HepG2 (cell line): Measurements from ENCODE around the gene USH2A. TPM values are rescaled to one million over a fixed set of nuclear protein-coding genes. Genes with fewer than 3 reads are reported as not detected.

Experiments used
- ATAC-seq: fragments of 200-7000 bp; cut with Tn5 transposase; 3 replicates; pipeline ENCODE4 v1.9.1; 2020; ENCODE audit warnings: mild to moderate bottlenecking, moderate library complexity
- BruUV-seq: library from RNA; stranded (reverse); fragments of 400-500 nt; replicated peaks from 2 replicates; lab custom pipeline; 2021; lab: Mats Ljungman, UMichigan
- CTCF ChIA-PET: fragments of 300-600 bp; formaldehyde crosslinking; extraction: SDS; loops from one replicate; lab custom pipeline; 2021; ENCODE audit warnings: low total read pairs, inconsistent platforms, low intra/inter-chr PET ratio; lab: Yijun Ruan, JAX
- POLR2A ChIA-PET: fragments of 350-600 bp; sonication (Branson Sonifier 250); formaldehyde crosslinking; loops from one replicate; lab custom pipeline; 2020; ENCODE audit warnings: antibody characterized with exemption, inconsistent platforms; lab: Yijun Ruan, JAX
- DNase-seq: peaks from one replicate; pipeline ENCODE4 v3.0.0-alpha.2; 2015; ENCODE audit warnings: low spot score
- FAIRE-seq: peaks from 3 replicates; lab custom pipeline; 2011; peaks lifted over from hg19 to GRCh38; lab: Jason Lieb, UNC
- H2AFZ ChIP-seq: one replicate; pipeline ENCODE4 v1.6.1; 2011; ENCODE audit warnings: low read length, inconsistent platforms
- H3K27ac ChIP-seq: fragments of 300-600 bp; 3 replicates; pipeline ENCODE4 v1.8.0; 2011; ENCODE audit warnings: mixed run types, mild to moderate bottlenecking, mixed read lengths, low read length, inconsistent platforms; ENCODE audit not compliant: insufficient read depth; ENCODE audit errors: extremely low read length
- H3K27me3 ChIP-seq, 2 experiments: fragments of 200-600 bp in 1 of 2; 2 replicates in 1 of 2; 3 replicates in 1 of 2; pipeline versions ENCODE4 v1.6.0 to v1.8.0; 2011; ENCODE audit warnings: low read length in 2 of 2, mild to moderate bottlenecking in 2 of 2, moderate library complexity in 2 of 2, inconsistent platforms in 1 of 2; ENCODE audit not compliant: insufficient read depth in 2 of 2, control insufficient read depth in 1 of 2
- H3K36me3 ChIP-seq, 2 experiments: fragments of 200-600 bp in 1 of 2; replicated peaks in 1 of 2; 2 replicates in 1 of 2; 3 replicates in 1 of 2; pipeline versions ENCODE4 v1.5.1 to v1.8.0; 2011; ENCODE audit warnings: low read length in 2 of 2, inconsistent platforms in 1 of 2; ENCODE audit not compliant: insufficient read depth in 2 of 2, control insufficient read depth in 1 of 2
- H3K4me1 ChIP-seq: 2 replicates; pipeline ENCODE4 v1.5.1; 2012; ENCODE audit warnings: low read length, inconsistent platforms; ENCODE audit not compliant: insufficient read depth
- H3K4me2 ChIP-seq: 2 replicates; pipeline ENCODE4 v1.6.0; 2011; ENCODE audit warnings: low read depth, low read length, inconsistent platforms
- H3K4me3 ChIP-seq, 3 experiments: fragments of 200-600 bp in 1 of 3; sonication (generic), shearing (Covaris generic) in 1 of 3; replicated peaks in 1 of 3; 2 replicates each; pipeline ENCODE4 v1.5.1; 2011 to 2016; ENCODE audit warnings: low read length in 3 of 3, inconsistent platforms in 2 of 3, low read depth in 2 of 3, mild to moderate bottlenecking in 2 of 3, control low read depth in 1 of 3, mixed read lengths in 1 of 3; ENCODE audit not compliant: insufficient read depth in 1 of 3
- H3K79me2 ChIP-seq: one replicate; pipeline ENCODE4 v1.6.1; 2011; ENCODE audit warnings: low read length, inconsistent platforms; ENCODE audit not compliant: insufficient read depth
- H3K9ac ChIP-seq: 2 replicates; pipeline ENCODE4 v1.6.0; 2011; ENCODE audit warnings: mild to moderate bottlenecking, low read depth, low read length, inconsistent platforms; ENCODE audit not compliant: insufficient read depth
- H3K9me3 ChIP-seq: 2 replicates; pipeline ENCODE4 v1.5.1; 2012; ENCODE audit warnings: mild to moderate bottlenecking, low read length
- H4K20me1 ChIP-seq: 2 replicates; pipeline ENCODE4 v1.6.0; 2011; ENCODE audit warnings: inconsistent platforms, mild to moderate bottlenecking, low read length, moderate library complexity; ENCODE audit not compliant: insufficient read depth
- BRCA1 ChIP-seq: sonication (generic); formaldehyde crosslinking; IDR thresholded peaks from 2 replicates; pipeline ENCODE4 v1.4.0; 2020; ENCODE audit warnings: missing genetic modification reagents
- CCAR2 ChIP-seq: fragments of 200-400 bp; formaldehyde crosslinking; optimal IDR thresholded peaks from 2 replicates; pipeline ENCODE3; 2018; ENCODE audit warnings: low read depth, mild to moderate bottlenecking, low read length, moderate library complexity
- HMGXB4 ChIP-seq, 2 experiments: sonication (generic) in 1 of 2; formaldehyde crosslinking in 1 of 2; IDR thresholded peaks; 2 replicates each; pipeline versions ENCODE4 v1.4.0 to v1.6.1; 2018 to 2020; ENCODE audit warnings: missing genetic modification reagents in 2 of 2, borderline replicate concordance in 1 of 2, low read depth in 1 of 2, mild to moderate bottlenecking in 1 of 2, missing biosample characterization in 1 of 2
- KIAA2018 ChIP-seq: sonication (generic); formaldehyde crosslinking; IDR thresholded peaks from 2 replicates; pipeline ENCODE4 v1.5.0; 2020; ENCODE audit warnings: mild to moderate bottlenecking, missing genetic modification reagents, borderline replicate concordance
- MAFF ChIP-seq: IDR thresholded peaks from 2 replicates; pipeline ENCODE4 v1.6.1; 2011; ENCODE audit warnings: low read depth, low read length, improper control_type of control experiment
- MXD1 ChIP-seq: sonication (generic); formaldehyde crosslinking; IDR thresholded peaks from 2 replicates; pipeline ENCODE4 v1.4.0; 2020; ENCODE audit warnings: mild to moderate bottlenecking, missing genetic modification reagents
- RELA ChIP-seq: sonication (generic); formaldehyde crosslinking; IDR thresholded peaks from 2 replicates; pipeline ENCODE4 v1.4.0; 2020; ENCODE audit warnings: missing genetic modification reagents
- SMARCE1 ChIP-seq: fragments of 450-650 bp; IDR thresholded peaks from 2 replicates; pipeline ENCODE4 v1.6.1; 2017; ENCODE audit warnings: borderline replicate concordance
- ZNF20 ChIP-seq: sonication (generic); formaldehyde crosslinking; IDR thresholded peaks from 2 replicates; pipeline ENCODE4 v1.4.0; 2020; ENCODE audit warnings: mild to moderate bottlenecking, moderate library complexity, missing genetic modification reagents
- ZNF816 ChIP-seq: sonication (generic); formaldehyde crosslinking; IDR thresholded peaks from 2 replicates; pipeline ENCODE4 v1.8.0; 2022; ENCODE audit warnings: missing genetic modification reagents, mild to moderate bottlenecking, borderline replicate concordance
- ZNF878 ChIP-seq: sonication (generic); formaldehyde crosslinking; IDR thresholded peaks from 2 replicates; pipeline ENCODE4 v1.8.1; 2023; ENCODE audit warnings: mild to moderate bottlenecking, missing genetic modification reagents, moderate library complexity
- WGBS: methylation state at CpG from one replicate; pipeline ENCODE4 v1.1.6; 2017; ENCODE audit warnings: low lambda C conversion rate; 5-methylcytosine and 5-hydroxymethylcytosine counted together
- in situ Hi-C: cut with HindIII; loops from 2 replicates; pipeline ENCODE4 v1.10.0; 2017; ENCODE audit warnings: low pct_unique_long_range_greater_than_20kb; ENCODE audit not compliant: extremely low pct_ligation_motif_present
- intact Hi-C: fragments of 100-400 bp; cut with micrococcal nuclease; formaldehyde crosslinking; loops from one replicate; pipeline ENCODE4 v1.10.0; 2022; ENCODE audit not compliant: unreplicated experiment
- polyA plus RNA-seq, 8 experiments: library from polyadenylated mRNA; depleted of rRNA in 3 of 8; stranded (reverse) in 7 of 8; unstranded in 1 of 8; fragments of >200 nt; fragmentation: Illumina TruSeq in 4 of 8; extraction: Trizol in 4 of 8; gene quantifications; 2 replicates each; pipeline versions ENCODE4 v1.2.1 to v1.2.3, GENCODE V29; 2011 to 2016; ENCODE audit warnings: low read depth in 4 of 8, missing spikeins in 1 of 8, mixed read lengths in 1 of 8; ENCODE audit not compliant: insufficient read depth in 1 of 8
- total RNA-seq, 5 experiments: library from RNA; depleted of rRNA; stranded (reverse); fragments of >200 nt; fragmentation: Illumina TruSeq; extraction: Trizol; gene quantifications; 2 replicates each; pipeline ENCODE4 v1.2.3, GENCODE V29; 2016; ENCODE audit warnings: low read depth in 1 of 5

USH2A gene
- total and polyA plus RNA-seq, 2 of the 13 experiments (the other 11 are each of a cell fraction or from before 2014, with no cell fraction given): 0.02 TPM; not detected in 1

DNA sequence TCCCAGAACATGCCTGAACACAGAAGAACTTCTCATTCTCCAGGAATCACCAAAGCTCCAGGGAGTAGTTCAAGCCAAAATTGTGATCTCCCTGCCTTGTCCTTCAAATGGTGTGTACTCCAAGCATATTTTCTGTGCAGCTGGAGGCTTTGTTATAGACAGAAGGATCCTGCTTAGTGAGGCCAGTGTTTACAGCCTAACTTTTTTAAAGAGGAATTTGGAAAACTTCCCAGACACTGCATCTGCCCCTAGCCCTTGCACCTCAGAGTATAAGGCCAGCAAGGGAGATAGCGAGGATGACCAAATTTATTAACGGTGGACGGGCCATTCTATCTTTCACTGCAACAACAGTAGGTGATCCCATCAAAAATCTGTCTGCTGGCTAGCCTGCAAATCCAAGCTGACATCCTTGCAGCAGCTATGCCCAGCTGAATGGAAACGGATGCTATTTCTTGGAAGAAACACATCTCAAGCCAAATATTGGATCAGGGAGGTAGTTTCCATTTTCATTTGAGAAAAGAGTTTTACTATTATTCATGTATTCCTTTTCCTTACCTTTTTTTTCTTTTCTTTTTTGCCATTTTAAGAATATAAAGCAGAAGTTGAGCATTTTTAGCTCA lies 249.8 kb downstream of the USH2A start (continued):
- TF ChIP-seq KIAA2018 (CRISPR knock-in tag) (no peak), ZNF20 (CRISPR knock-in tag) (no peak), BRCA1 (CRISPR knock-in tag) (no peak)

- Histone ChIP-seq H4K20me1 (no peaks in the 10 kb centered on the region), H3K27ac (no peak overlapping the region), H2AFZ (no peak overlapping the region), H3K9me3 (no peaks in the 10 kb centered on the region), H3K9ac (no peak overlapping the region), H3K79me2 (no peaks in the 10 kb centered on the region), H3K27me3 (no peaks in the 10 kb centered on the region), H3K36me3 (no peaks in the 10 kb centered on the region), H3K4me1 (no peaks in the 10 kb centered on the region), H3K4me3 (no peak overlapping the region), H3K4me2 (no peak overlapping the region)
- in situ Hi-C loops: no loop called here
- 53% methylated on average over 1 of the region's 1 CpG for WGBS
- no peak for ATAC-seq
- ChIA-PET CTCF (no interaction called here), POLR2A (no interaction called here)
- no peak for DNase-seq
- intact Hi-C loops: no loop called here
- no TSS peak for BruUV-seq
- FAIRE-seq: no peak
- no peak for TF ChIP-seq CCAR2
- TF ChIP-seq ZNF816 (CRISPR knock-in tag): no peak
- no peak for TF ChIP-seq RELA (CRISPR knock-in tag)
- TF ChIP-seq ZNF878: no peak
- TF ChIP-seq HMGXB4 (CRISPR knock-in tag; IDR thresholded peaks at IDR 0.05; ENCODE audit: borderline replicate concordance in 1 of 2, low read depth in 1 of 2): no peak
- TF ChIP-seq SMARCE1: no peak
- TF ChIP-seq MAFF: no peak
- TF ChIP-seq MXD1 (CRISPR knock-in tag): no peak
These were observed 253.9 kb downstream of the USH2A start for GRCh38 chr1:216169351-216169750.
